Esophagus squamous epithelium (tissue), 4 donors: ENCODE results near the gene LMOD3.

Experiments used
- POLR2A ChIP-seq, 4 donors: fragments of 450-650 bp; IDR thresholded peaks; one replicate each; pipeline ENCODE4 v1.6.1; 2017; ENCODE audit warnings: antibody characterized with exemption in 4 of 4, mild to moderate bottlenecking in 4 of 4, moderate library complexity in 3 of 4
- TF ChIP-seq, protein P1 (sequence below), 6 experiments: fragments of 450-650 bp in 4 of 6; fragments of 200-600 bp in 2 of 6; sonication (generic) in 2 of 6; IDR thresholded peaks; one replicate each; pipeline ENCODE4 v1.5.1; 2016 to 2019; ENCODE audit warnings: antibody characterized with exemption in 6 of 6, mild to moderate bottlenecking in 4 of 6, moderate library complexity in 4 of 6

DNA sequence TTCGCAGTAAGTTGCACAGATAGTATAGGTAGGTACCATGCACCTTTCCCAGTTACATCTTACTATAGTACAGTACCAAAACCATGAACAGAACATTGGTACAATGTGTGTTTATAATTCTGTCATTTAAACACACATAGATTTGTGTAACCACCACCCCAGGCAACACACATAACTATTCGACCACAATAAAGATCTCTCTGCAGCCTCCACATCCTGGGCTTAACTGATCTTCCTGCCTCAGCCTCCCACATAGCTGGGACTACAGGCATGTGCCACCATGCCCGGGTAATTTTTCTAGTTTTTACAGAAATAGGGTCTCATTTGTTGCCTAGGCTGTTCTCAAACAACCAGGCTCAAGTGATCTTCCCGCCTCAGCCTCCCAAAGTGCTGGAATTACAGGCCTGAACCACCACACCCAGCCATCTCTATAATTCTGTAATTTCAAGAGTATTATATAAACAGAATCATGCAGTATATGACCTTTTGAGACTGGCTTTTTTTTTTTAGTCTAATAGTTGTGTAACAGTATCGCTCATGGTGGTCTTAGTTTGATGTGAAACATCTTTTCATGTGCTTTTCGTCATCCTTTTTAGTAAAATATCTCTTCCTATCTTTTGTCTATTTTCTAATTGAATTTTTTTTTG lies 57.0 kb downstream of the LMOD3 start:
- TF ChIP-seq, protein P1, sequence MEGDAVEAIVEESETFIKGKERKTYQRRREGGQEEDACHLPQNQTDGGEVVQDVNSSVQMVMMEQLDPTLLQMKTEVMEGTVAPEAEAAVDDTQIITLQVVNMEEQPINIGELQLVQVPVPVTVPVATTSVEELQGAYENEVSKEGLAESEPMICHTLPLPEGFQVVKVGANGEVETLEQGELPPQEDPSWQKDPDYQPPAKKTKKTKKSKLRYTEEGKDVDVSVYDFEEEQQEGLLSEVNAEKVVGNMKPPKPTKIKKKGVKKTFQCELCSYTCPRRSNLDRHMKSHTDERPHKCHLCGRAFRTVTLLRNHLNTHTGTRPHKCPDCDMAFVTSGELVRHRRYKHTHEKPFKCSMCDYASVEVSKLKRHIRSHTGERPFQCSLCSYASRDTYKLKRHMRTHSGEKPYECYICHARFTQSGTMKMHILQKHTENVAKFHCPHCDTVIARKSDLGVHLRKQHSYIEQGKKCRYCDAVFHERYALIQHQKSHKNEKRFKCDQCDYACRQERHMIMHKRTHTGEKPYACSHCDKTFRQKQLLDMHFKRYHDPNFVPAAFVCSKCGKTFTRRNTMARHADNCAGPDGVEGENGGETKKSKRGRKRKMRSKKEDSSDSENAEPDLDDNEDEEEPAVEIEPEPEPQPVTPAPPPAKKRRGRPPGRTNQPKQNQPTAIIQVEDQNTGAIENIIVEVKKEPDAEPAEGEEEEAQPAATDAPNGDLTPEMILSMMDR (IDR thresholded peaks at IDR 0.05), result no peak
- TF ChIP-seq POLR2A (IDR thresholded peaks at IDR 0.05), result no peak
